Activated CD4-positive, alpha-beta T cell treated with anti-CD3 and anti-CD28 coated beads, Interleukin-2, amount 50 U/mL, for 1 hour (primary cell): ENCODE measurements around the gene THBS1.

Experiments
- DNase-seq: peaks from one replicate; pipeline ENCODE4 v3.0.0-alpha.2; 2020

THBS1 gene

GRCh38 chr15:39609166-39609916 is 28.5 kb downstream of the THBS1 start:
- DNase-seq, result no peak

- DNase-seq, result no peak
Measured at GRCh38 chr15:39610665-39611064, 29.8 kb downstream of the THBS1 start.

- DNase-seq, result no peak
Measured at GRCh38 chr15:39613271-39613670, 32.4 kb downstream of the THBS1 start.

- no peak for DNase-seq
Measured at GRCh38 chr15:39613861-39614260, 33.0 kb downstream of the THBS1 start.

- no peak for DNase-seq
Measured at GRCh38 chr15:39616731-39617455, 36.0 kb downstream of the THBS1 start.

- no peak for DNase-seq
Measured at GRCh38 chr15:39618063-39618823, 37.4 kb downstream of the THBS1 start.

GRCh38 chr15:39621210-39621609 is 40.3 kb downstream of the THBS1 start:
- no peak for DNase-seq

- DNase-seq, result no peak
Measured at GRCh38 chr15:39621976-39622375, 41.1 kb downstream of the THBS1 start.

GRCh38 chr15:39622660-39623516 is 42.0 kb downstream of the THBS1 start:
- no peak for DNase-seq

- DNase-seq, result no peak
Measured at GRCh38 chr15:39623529-39623931, 42.7 kb downstream of the THBS1 start.

GRCh38 chr15:39624806-39625205 is 43.9 kb downstream of the THBS1 start:
- DNase-seq, result peak; percentile 55

GRCh38 chr15:39625451-39625850 is 44.6 kb downstream of the THBS1 start:
- no peak for DNase-seq

- no peak for DNase-seq
Measured at GRCh38 chr15:39625856-39626255, 45.0 kb downstream of the THBS1 start.

- DNase-seq, result no peak
Measured at GRCh38 chr15:39627451-39628143, 46.7 kb downstream of the THBS1 start.

GRCh38 chr15:39628144-39628508 is 47.2 kb downstream of the THBS1 start:
- no peak for DNase-seq

GRCh38 chr15:39628546-39629257 is 47.8 kb downstream of the THBS1 start:
- DNase-seq, result no peak

GRCh38 chr15:39629371-39629770 is 48.5 kb downstream of the THBS1 start:
- DNase-seq, result peak; percentile 58

GRCh38 chr15:39629906-39630305 is 49.0 kb downstream of the THBS1 start:
- no peak for DNase-seq

- DNase-seq, result no peak
Measured at GRCh38 chr15:39631357-39631756, 50.5 kb downstream of the THBS1 start.

- DNase-seq, result no peak
Measured at GRCh38 chr15:39638041-39638440, 57.2 kb downstream of the THBS1 start.

- no peak for DNase-seq
Measured at GRCh38 chr15:39639037-39639436, 58.2 kb downstream of the THBS1 start.
